Measurements from ENCODE around the gene BZW2. TPM values are rescaled to one million over a fixed set of nuclear protein-coding genes. Genes with fewer than 3 reads are reported as not detected.

The BZW2 gene
- total RNA-seq, 2 donors from 2014 or later = 19.5 to 40.9 TPM

GRCh38 chr7:16669581-16669980 is 23.6 kb downstream of the BZW2 start:
- Histone ChIP-seq H3K36me3 (no peaks in the 10 kb centered on the region), H3K4me3 (no peak overlapping the region), H3K9me3 (no peaks in the 10 kb centered on the region), H3K27ac (no peak overlapping the region), H3K4me1 (ENCODE audit: control insufficient read depth in 1 of 2, low read depth in 2 of 2) (no peaks in the 10 kb centered on the region), H3K27me3 (replicated peaks; ENCODE audit: insufficient read depth) (no peaks in the 10 kb centered on the region)
- DNase-seq (ENCODE audit: low spot score) (no peak), ATAC-seq (ENCODE audit: insufficient number of reproducible peaks, low FRiP score, low read depth) (no peak)
- no peak for TF ChIP-seq CTCF (IDR thresholded peaks at IDR 0.05)

DNA sequence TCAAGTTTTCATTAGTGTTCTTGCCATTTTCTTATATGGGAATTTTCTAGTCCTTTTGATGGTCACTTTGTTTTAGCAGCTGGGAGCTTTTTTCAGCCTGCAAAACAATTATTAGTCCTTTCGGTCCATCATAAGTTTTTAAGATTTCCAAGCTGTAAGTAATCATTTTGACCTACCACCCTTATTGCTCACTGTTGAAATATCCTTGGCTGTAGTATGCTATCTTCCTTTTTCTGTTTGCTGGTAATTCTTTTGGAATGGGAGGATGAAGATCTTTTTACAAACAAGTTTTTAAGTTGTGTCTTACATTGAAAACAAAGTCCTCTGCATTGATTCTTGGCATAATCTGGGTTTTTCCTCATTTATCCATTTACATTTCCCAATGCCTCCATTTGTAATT is 24.0 kb downstream of the BZW2 start:
- no peak for TF ChIP-seq CTCF (IDR thresholded peaks at IDR 0.05)
- Histone ChIP-seq H3K27ac (no peak overlapping the region), H3K9me3 (no peaks in the 10 kb centered on the region), H3K27me3 (replicated peaks; ENCODE audit: insufficient read depth) (no peaks in the 10 kb centered on the region), H3K36me3 (no peaks in the 10 kb centered on the region), H3K4me3 (no peak overlapping the region), H3K4me1 (ENCODE audit: control insufficient read depth in 1 of 2, low read depth in 2 of 2) (no peaks in the 10 kb centered on the region)
- DNase-seq (ENCODE audit: low spot score) (no peak), ATAC-seq (ENCODE audit: insufficient number of reproducible peaks, low FRiP score, low read depth) (no peak)

DNA sequence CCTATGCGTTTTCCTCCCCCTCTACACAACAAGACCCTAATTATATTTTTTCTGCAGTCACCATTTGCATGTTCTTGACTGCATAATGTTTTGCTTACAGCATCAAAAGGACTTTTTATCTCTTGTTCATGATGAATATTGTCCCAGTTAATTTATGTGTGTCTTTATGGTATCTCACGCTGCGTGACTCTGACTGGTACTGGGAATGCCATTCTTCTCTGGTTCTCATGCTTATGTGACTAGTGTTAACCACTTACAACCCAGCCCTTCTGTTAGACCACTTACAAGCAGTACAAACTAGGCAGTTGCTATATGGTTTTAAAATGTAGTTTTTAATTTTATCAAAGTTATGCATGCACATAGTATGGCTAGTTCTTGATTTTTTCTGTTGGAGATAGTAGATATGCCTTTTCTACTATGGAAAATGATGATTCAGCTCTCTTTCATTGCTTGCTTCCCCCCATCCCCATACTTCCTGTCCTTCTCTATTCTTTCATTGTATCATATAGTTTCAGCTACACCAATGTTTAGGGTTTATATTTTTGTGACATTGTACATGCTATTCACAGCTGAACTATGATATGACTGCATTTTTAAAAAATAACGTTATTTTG is 24.9 kb downstream of the BZW2 start:
- no peak for TF ChIP-seq CTCF (IDR thresholded peaks at IDR 0.05)
- H3K27ac ChIP-seq = no peak overlapping the region
- no peaks in the 10 kb centered on the region for H3K9me3 ChIP-seq
- no peaks in the 10 kb centered on the region for H3K27me3 ChIP-seq (replicated peaks; ENCODE audit: insufficient read depth)
- H3K4me1 ChIP-seq (ENCODE audit: control insufficient read depth in 1 of 2, low read depth in 2 of 2) = no peaks in the 10 kb centered on the region
- no peak for ATAC-seq (ENCODE audit: insufficient number of reproducible peaks, low FRiP score, low read depth)
- no peak for DNase-seq (ENCODE audit: low spot score)
- no peaks in the 10 kb centered on the region for H3K36me3 ChIP-seq
- H3K4me3 ChIP-seq = no peak overlapping the region

GRCh38 chr7:16671811-16672210 is 25.8 kb downstream of the BZW2 start:
- Histone ChIP-seq H3K4me3 (no peak overlapping the region), H3K27ac (no peak overlapping the region), H3K9me3 (no peaks in the 10 kb centered on the region), H3K27me3 (replicated peaks; ENCODE audit: insufficient read depth) (no peaks in the 10 kb centered on the region), H3K4me1 (ENCODE audit: control insufficient read depth in 1 of 2, low read depth in 2 of 2) (no peaks in the 10 kb centered on the region), H3K36me3 (no peaks in the 10 kb centered on the region)
- DNase-seq (ENCODE audit: low spot score) = no peak
- TF ChIP-seq CTCF (IDR thresholded peaks at IDR 0.05) = no peak
- ATAC-seq (ENCODE audit: insufficient number of reproducible peaks, low FRiP score, low read depth) = no peak

DNA sequence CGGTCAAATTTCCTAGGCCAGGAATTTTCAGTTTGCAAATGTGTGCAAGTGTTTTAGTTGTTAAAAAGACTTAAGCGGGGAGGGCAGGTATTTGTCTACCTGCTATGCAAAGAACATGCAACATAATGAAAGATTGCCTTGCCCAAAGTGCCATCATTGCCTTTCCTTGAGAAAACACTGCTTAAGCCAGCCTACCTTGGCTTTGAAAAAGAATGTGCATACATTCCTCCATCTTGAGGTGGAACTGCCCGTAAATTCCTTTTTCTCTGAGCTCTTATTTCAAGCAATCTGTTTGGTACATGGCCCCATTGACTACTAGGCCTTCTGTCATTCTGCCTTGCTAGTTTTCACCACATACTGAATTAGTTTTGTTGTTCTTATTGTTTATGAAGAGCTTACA is 29.3 kb downstream of the BZW2 start:
- Histone ChIP-seq H3K36me3 (no peaks in the 10 kb centered on the region), H3K27me3 (replicated peaks; ENCODE audit: insufficient read depth) (no peaks in the 10 kb centered on the region), H3K4me1 (ENCODE audit: control insufficient read depth in 1 of 2, low read depth in 2 of 2) (no peaks in the 10 kb centered on the region), H3K27ac (no peak overlapping the region), H3K4me3 (no peak overlapping the region), H3K9me3 (no peaks in the 10 kb centered on the region)
- DNase-seq (ENCODE audit: low spot score) (no peak), ATAC-seq (ENCODE audit: insufficient number of reproducible peaks, low FRiP score, low read depth) (no peak)
- TF ChIP-seq CTCF (IDR thresholded peaks at IDR 0.05) = no peak
